Left cardiac atrium (tissue), 4 donors: Measurements from ENCODE around the gene PPL. TPM values are rescaled to one million over a fixed set of nuclear protein-coding genes. Genes with fewer than 3 reads are reported as not detected.
"Not testable (repeated sequence)": the region's sequence is repeated elsewhere in the genome, so short reads cannot be mapped to it uniquely, and the experiment has no call there.

Experiments
- ATAC-seq, 2 donors: fragments of 200-7000 bp; cut with Tn5 transposase; one replicate each; pipeline ENCODE4 v1.9.1; 2020; ENCODE audit warnings: mild to moderate bottlenecking in 2 of 2, moderate library complexity in 2 of 2
- DNase-seq: peaks from one replicate; pipeline ENCODE4 v3.0.0-alpha.2; 2020
- intact Hi-C, 2 donors: fragments of 100-400 bp; cut with DNase I; formaldehyde crosslinking; loops; one replicate each; pipeline versions ENCODE4 v1.14.1 to v1.15.1; 2022 to 2023
- total RNA-seq, 2 donors: library from RNA; stranded (reverse); fragmentation: NEBNext Ultra II Directional; extraction: Animal tissue kit (Norgen Biotek cat#: 25700); gene quantifications; one replicate each; pipeline ENCODE4 v1.2.1, GENCODE V29; 2021
- donor health status: DM: no; HTN: yes; CAD: no.
- donor health status: DM: no; HTN: yes; CAD: no; lungs with severe emphysema.
- donor health status: DM: yes; HTN: yes; CAD: no.
- donor health status: Dilated cardiomyopathy.

PPL gene
- total RNA-seq, 2 donors from 2014 or later, result 6.1 to 15.8 TPM

DNA sequence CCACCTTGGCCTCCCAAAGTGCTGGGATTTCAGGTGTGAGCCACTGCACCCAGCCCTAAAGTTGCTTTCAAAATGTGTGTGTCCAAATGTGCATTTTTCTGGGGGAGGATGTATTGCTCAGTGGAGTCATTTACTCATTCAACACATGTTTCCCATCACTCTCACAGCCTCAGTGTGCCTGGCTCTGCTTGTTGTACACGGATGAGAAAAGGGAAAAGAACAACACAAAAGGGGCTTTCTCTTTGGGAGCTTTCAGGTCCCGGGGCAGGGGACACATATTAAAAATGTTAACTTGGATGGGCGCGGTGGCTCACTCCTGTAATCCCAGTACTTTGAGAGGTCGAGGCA is 1.7 kb upstream of the PPL start:
- DNase-seq (no peak), ATAC-seq (no peak)
- intact Hi-C loops, result loop anchor here in 1 of 2 donors (10.0 kb wide), 1 partner anchor 54 kb away; no protein-coding TSS in a partner anchor

DNA sequence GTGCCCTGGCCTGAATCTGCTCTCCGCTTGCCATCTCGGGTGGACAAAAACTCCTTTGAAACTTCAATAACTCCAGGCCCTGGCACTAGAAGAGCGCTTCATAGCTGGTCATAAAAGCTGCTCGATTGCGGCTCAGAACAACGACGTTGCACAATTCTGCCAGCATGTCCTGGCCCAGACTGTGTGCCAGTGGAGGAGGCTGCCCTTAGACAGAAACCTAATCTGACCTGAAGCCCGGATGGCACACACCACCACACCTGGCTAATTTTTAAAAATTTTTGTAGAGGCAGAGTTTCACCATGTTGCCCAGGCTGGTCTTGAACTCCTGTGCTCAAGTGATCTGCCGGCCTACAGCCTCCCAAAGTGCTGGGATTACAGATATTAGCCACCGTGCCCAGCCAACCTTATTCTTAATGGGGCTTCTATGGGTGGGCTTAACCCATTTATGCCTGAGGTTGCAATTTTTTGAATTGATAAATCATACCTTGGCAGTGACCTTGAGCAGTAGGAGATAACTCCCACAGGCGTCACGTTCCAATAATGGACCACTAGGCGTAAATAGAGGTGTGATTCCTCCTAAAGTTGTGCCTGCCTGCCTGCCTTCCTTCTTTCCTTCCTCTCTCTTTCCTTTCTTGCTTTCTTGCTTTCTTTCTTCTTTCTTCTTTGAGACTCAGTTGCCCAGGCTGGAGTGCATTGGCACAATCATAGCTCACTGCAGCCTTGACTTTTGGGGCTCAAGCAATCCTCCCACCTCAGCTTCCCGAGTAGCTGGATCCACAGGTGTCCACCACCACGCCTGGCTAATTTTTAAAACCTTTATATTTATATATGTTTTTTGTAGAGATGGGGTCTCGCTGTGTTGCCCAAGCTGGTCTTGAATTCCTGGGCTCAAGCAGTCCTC is 1.1 kb upstream of the PPL start:
- intact Hi-C loops, result loop anchor here in 1 of 2 donors (10.0 kb wide), 1 partner anchor 53 kb away; no protein-coding TSS in a partner anchor
- no peak for ATAC-seq

DNA sequence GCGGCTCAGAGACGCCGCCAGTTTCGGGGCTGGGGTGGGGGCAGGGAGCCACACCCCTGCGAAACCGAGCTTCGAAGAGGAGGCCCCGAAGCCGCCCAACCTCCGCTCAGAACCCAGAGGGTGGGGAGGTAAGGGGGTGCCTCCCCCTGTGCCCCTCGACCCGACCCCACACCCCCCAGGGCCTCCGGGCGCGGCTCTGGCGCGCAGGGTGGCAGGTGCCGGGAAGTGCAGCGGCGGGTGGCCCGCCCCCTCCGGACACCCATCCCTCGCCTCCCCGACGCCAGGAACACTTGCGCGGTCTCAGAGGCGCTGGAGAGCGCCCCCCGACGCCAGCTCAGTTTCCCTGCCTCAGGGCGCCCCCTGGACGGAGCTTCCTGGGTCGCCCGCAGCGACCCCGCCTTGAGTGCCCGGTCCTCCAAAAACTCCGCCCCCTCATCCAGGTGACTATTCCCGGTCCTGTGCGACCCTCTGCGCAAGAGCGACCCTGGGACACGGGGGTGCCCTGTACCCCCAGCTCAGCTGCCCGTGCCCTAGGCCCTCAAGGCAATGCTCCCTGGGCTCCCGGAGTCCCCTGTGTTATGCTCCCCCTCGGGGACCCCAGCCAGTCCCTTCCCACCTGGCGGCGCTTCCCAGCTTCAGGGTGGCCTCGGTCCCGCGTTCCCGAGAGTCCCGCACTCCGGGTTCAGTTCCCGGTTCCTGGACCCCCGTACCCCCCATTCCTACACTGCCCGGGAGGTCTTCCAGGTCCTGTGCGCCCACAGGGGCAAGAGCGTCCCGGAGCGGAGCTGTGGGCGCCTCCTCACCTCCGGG is 562 bp downstream of the PPL start:
- DNase-seq, result no peak
- peak; percentile 21 to 35 for ATAC-seq
- intact Hi-C loops, result loop anchor here in 1 of 2 donors (10.0 kb wide), 1 partner anchor 52 kb away; no protein-coding TSS in a partner anchor

More for the DNA sequence above, 1.1 kb upstream of the PPL start:
- DNase-seq, result no peak

DNA sequence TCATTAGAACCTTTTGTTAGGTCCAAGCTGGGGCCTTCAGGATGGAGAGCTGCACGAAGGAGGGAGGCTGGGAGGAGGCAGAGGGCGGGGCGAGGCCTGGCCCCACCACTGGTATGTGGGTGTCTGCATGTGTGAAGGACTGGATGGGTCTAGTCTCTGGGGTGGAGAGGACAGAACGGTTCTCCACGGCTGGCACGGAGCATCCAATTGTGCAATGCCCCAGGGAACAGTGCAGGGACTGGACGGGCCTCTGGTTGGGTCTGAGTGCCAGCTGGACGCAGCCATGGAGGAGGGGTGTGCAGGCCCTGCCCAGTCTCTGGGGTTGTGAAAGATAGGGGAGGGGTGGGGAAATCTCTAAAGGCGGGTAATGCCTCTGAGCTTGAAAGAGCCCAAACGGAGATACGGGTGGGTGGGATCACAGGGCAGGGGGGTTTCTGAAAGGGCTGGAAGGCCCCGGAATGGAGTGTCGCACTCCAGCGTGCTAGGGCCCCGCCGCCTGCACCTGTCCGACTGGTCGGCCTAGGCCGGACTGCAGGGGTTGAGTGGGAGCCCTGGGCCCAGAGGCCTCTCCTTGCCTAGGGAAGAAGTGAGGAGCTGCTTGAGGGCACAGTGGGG is 1.6 kb downstream of the PPL start:
- intact Hi-C loops, result loop anchor here in 1 of 2 donors (10.0 kb wide), 1 partner anchor 51 kb away; no protein-coding TSS in a partner anchor
- DNase-seq (peak; percentile 89), ATAC-seq (peak; percentile 89 to 91)

DNA sequence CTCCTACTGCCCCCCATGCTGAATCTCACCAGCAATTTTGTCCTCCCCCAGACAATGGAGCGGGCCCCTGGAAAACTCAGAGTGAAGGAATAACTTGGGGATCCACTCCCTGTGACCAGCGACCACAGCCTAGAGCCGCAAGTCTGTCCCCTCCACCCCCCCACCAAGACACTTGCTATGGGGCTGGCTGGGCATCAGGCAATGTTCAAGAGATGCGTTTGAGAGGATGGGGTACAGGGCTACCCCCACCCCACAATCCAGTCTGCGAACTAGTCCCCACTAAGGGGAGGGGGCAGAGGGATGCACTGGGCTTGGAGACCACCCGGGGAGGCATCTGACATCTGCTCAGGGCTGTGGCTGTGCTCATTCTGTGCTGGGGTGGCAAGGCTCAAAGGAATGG is 2.4 kb downstream of the PPL start:
- intact Hi-C loops, result loop anchor here in 1 of 2 donors (10.0 kb wide), 1 partner anchor 50 kb away; no protein-coding TSS in a partner anchor
- ATAC-seq (no peak), DNase-seq (no peak)

DNA sequence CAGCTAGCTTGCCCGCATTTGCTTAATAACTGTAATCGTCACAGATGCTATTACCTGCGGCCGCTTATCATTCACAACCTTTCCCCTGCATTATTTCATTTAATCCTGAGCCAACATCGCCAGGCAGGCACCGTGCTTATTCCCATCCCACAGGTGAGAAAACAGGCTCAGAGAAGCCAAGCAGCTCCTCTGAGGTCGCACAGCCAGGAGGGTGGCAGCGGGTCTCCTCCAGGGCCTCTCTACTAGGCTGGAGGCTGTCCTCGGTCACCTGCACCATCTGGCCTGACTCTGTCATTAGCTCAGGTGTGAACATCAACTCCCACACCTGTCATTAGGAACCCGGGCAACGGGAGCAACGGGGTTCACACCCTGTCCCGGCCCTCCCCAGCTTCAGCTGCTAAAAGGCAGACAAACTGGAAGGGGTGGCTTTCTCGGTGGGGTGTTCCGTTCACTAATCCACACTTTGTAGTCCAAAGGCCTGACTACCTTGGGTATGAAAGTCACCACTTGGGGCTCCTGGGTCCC is 3.0 kb downstream of the PPL start:
- DNase-seq (no peak), ATAC-seq (no peak)
- intact Hi-C loops, result loop anchor here in 1 of 2 donors (10.0 kb wide), 1 partner anchor 49 kb away; no protein-coding TSS in a partner anchor

DNA sequence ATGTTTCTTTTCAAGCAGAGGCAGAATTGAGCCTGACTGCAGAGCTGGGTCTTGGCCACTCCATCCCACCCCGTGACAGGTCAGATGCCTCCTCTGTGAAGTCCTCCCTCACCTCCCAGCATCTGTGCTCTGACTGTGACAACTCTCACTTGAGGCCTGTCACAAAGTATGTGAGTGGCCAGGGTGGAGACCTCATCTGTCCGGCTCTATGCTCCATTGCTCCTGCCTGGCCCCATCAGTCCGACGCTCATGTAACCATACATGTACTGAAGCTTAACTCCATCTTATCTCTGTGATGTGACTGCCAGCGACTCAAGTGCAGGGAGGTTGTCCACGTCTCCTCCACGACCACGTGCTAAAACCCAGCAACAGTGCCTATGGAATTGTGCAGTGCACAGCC is 3.5 kb downstream of the PPL start:
- DNase-seq (no peak), ATAC-seq (no peak)
- intact Hi-C loops, result loop anchor here in 1 of 2 donors (10.0 kb wide), 1 partner anchor 49 kb away; no protein-coding TSS in a partner anchor

DNA sequence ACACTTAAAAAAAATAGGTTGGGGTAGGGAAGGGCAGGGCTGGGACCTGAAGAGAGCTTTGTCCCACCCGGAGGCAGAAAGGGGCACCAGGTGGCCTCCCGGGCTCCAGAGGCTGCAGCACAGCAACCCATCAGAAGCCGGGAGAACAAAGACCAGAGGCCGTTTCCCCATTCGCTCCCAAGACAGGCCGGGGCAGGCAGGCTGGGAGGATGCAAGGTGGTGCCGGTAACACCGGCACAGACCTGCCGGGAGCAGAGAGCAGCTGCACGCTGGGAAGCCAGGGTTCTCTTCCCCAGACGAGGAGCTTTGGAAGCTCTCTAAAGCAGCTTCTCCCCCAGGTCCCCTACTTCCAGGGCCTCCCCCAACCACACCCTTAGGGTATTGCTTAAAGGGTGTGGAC is 5.6 kb downstream of the PPL start:
- DNase-seq (no peak), ATAC-seq (no peak)
- intact Hi-C loops, result loop anchor here in 1 of 2 donors (10.0 kb wide), 1 partner anchor 47 kb away; no protein-coding TSS in a partner anchor

DNA sequence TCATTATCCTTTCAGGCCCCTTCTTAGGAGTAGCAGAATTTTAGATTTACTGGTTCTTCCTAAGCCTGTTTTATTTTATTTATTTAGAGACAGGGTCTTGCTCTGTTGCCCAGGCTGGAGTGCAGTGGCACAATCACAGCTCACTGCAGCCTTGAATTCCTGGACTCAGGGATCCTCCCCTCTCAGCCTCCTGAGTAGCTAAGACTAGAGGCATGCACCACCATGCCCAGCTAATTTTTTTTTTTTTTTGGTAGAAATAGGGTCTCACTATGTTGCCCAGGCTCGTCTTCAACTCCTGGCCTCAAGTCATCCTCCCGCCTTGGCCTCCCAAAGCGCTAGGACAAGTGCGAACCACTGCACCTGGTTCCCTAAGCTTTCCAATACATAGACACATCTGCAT is 7.3 kb downstream of the PPL start:
- not testable (repeated sequence) for DNase-seq, ATAC-seq
- intact Hi-C loops, result loop anchor here in 1 of 2 donors (10.0 kb wide), 1 partner anchor 45 kb away; no protein-coding TSS in a partner anchor

DNA sequence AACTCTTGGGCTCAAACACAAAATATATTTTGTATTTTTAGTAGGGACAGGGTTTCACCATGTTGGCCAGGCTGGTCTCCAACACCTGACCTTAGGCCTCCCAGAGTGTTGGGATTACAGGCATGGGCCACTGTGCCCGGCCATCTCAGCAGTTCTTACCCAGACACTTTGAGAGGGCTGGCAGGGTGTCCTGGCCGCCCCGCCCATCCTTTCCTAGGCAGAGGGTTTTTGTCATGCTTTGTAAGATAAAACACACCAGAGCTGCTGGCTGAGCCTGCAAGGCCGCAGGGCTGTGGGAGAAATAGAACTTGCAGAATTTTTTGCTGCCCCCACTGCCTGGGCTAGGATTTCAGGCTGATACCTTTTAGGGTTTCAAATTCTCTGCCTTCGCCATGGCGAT is 8.7 kb downstream of the PPL start:
- DNase-seq (no peak), ATAC-seq (peak; percentile 24 to 62)
- intact Hi-C loops, result no loop called here

DNA sequence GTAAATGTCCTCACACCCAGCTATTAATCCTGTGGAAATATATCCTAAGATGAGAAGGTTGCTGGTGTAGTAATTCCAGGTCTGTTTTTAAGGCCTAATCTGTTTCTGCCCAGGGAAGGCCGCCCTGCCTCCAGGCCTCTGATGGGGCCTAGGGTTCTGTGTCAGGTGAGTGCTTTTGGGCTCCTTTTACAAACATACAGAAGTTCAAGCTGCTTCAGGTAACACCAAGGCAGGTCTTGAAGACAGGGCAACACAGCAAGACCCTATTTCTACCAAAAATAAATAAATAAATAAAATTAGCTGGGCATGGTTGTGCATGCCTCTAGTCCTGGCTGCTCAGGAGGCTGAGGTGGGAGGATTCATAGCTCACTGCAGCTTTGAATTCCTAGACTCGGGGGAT is 9.3 kb downstream of the PPL start:
- intact Hi-C loops, result no loop called here
- no peak for ATAC-seq
- no peak for DNase-seq

DNA sequence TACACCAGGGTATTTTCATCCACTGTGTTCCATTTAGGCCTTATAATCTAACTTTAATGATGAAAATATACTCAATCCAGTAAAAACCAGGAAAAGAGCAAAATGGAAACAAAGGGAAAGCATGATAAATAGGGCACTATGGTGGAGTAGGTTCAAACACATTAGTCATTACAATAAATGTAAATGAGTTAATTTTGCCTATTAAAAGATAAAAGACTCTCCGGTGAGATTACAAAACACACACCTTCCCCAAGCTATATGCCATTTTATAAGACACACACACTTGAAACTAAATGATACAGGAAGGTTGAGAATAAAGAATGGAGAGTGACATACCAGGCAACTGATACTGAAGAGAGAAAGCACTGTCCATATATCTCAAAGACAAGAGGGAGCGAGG is 10.0 kb downstream of the PPL start:
- ATAC-seq, result no peak
- intact Hi-C loops, result no loop called here

DNA sequence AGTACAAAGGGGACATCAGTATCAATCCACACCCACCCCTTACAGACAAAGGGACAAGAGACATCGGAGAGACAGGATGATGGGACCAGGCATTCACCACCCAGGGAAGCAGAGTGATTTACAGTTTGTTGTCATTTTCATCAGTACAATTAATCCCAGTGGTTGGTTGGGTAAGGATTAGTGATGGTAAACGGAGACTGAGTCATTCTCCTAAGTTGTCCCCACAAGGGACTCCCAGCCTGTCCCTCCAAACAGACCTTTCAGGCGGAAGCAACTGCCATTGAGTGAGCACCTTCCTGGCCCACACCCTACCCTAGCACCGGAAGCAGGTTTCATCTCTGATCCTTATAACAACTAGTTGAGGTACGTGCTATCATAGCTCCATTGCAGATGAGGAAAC is 11.2 kb downstream of the PPL start:
- DNase-seq (no peak), ATAC-seq (no peak)
- intact Hi-C loops, result no loop called here

More for the DNA sequence above, 10.0 kb downstream of the PPL start:
- DNase-seq, result no peak

DNA sequence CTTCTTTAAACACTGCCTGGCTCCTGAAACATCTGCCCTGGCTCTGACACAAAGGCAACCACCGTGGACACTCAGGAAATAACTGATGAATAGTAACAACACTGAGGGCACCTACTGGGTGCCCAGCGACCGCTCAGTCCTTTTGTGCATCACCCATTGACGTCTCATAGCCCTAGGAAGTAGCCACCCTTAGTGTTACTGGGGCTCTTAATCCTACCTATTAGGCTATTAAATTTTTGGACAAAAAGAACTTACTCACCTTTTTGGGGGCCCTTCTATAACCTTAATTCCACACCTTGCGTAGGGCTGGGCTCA is 11.7 kb downstream of the PPL start:
- DNase-seq (no peak), ATAC-seq (no peak)
- intact Hi-C loops, result no loop called here

DNA sequence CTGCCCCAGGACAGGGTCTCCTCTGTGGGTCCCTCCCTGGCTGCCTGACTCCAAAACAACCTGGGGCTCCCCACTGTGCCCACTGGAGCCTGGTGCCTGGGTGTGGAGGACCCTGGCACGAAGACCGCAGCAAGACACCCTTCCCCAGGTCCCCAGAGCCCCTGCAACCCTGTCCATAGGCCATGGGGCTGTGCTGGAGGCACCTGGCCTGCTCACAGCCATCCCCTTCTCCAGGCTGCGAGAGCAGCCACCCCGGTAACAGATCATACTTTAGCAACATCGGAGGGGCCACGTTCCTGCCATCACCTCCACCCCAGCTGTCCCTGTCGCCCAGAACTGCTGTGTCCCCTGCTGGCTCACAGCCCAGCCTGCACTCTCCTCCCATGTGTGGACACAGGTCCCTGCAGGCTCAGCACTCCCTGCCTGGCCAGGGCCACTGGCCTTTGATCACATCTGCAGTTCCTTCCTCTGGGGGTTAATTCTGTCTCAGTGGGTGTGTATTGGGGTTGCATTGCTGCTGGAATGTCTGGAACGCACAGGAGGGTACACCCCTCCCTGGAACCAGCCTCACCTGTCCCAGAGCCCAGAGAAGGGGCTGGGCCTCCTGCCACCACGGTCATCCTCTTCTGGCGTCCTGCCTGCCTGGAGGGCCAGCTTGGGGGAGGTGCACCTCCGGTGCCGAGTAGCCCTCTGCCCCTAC is 12.2 kb downstream of the PPL start:
- ATAC-seq (no peak), DNase-seq (no peak)
- intact Hi-C loops, result no loop called here

DNA sequence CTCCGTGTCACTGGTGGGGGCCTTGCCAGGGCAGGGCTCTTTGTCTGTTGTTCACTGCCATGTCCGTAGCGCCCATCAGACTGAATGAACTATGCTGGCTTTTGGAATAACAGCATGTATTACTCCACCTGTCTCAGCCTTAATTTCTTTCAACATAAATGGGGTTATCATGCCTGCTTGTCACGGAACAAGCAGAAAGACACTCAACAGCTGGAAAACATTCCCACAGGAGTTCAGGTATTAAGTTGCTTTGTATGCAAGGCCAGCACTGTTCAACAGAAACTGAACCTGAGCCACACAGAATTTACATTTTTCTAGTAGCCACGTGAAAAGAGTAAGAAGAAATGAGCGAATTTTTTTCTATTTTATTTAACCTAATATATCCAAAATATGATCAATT is 13.1 kb downstream of the PPL start:
- DNase-seq (no peak), ATAC-seq (no peak)
- intact Hi-C loops, result no loop called here

DNA sequence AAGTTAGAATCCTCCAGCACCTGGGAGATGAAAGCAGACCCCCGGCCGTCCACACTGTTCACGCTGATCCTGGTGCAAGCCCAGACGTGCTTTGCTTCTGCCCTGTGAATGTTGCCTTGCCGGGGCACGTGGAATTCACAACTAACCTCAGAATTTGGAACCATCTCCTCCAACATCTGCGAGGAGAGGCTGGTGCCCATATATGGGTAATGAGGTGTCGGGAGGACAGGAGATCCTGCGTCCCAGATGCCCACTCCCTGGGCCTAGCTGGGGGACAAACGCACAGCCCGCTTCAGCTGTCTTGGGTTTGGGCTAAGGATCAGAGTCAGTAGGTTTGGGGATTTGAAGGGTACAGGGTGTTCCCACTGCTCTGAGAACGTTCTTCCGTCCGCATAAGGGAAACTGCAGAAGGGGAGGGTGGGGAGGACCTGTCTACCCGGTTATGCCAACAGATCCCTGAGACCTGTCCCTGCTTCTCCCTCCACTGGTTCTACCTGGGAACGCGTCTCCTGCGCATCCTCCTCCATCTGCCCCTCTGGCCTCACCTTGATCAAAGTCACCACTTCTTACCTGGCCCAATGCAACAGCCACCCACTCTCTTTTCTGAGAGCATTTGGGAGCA is 14.1 kb downstream of the PPL start:
- ATAC-seq (no peak), DNase-seq (no peak)
- intact Hi-C loops, result no loop called here

DNA sequence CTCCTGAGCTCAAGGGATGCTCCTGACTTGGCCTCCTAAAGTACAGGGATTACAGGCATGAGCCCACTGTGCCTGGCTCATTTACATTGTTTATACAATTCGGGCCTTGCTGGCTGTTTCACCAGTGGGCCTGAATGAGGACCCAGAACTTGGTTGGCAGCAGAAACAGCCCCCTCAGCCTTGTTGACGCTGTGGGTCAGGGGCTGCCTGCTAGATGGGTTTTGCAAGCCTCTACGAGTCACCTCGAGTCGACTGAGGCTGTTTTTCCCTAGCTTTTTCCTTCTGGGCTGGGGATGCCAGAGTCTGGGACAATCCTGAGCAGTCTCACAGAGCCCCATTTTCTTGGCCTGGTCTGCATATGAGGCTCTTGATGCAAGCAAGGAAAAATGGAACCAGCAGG is 16.1 kb downstream of the PPL start:
- DNase-seq, result no peak
- ATAC-seq, result no peak
- intact Hi-C loops, result no loop called here
